WTC11 (cell line): ENCODE data around the gene ITSN1. TPM values are rescaled to one million over a fixed set of nuclear protein-coding genes. Genes with fewer than 3 reads are reported as not detected.

Source experiments
- ATAC-seq: fragments of 200-7000 bp; cut with Tn5 transposase; 2 replicates; pipeline ENCODE4 v1.10.0; 2021; ENCODE audit warnings: mild to moderate bottlenecking, moderate library complexity
- CTCF ChIA-PET: fragments of 300-600 bp; sonication (Branson Sonifier 250); formaldehyde crosslinking; loops from one replicate; lab custom pipeline; 2021; ENCODE audit warnings: antibody characterized with exemption; lab: Charles Lee
- POLR2A ChIA-PET: fragments of 350-600 bp; sonication (Branson Sonifier 250); formaldehyde crosslinking; loops from one replicate; lab custom pipeline; 2021; ENCODE audit warnings: antibody characterized with exemption; lab: Charles Lee
- DNase-seq: peaks from one replicate; pipeline ENCODE4 v3.0.0; 2021; ENCODE audit warnings: low spot score
- H3K27ac Mint-ChIP-seq: 2 replicates; pipeline ENCODE4 v1.8.0; 2021; ENCODE audit warnings: mixed read lengths
- H3K27me3 Mint-ChIP-seq: 2 replicates; pipeline ENCODE4 v1.8.0; 2021; ENCODE audit warnings: low read depth, mild to moderate bottlenecking, moderate library complexity, mixed read lengths
- H3K36me3 Mint-ChIP-seq: 2 replicates; pipeline ENCODE4 v1.8.0; 2021; ENCODE audit warnings: mixed read lengths
- H3K4me1 Mint-ChIP-seq: 2 replicates; pipeline ENCODE4 v1.8.0; 2022; ENCODE audit warnings: mixed read lengths
- H3K4me3 Mint-ChIP-seq: 2 replicates; pipeline ENCODE4 v1.8.0; 2021; ENCODE audit warnings: mild to moderate bottlenecking, moderate library complexity, mixed read lengths
- H3K9me3 Mint-ChIP-seq: 2 replicates; pipeline ENCODE4 v1.8.0; 2021; ENCODE audit warnings: mixed read lengths
- ATF3 ChIP-seq: sonication (generic); formaldehyde crosslinking; conservative IDR thresholded peaks from 2 replicates; pipeline ENCODE4 v1.8.1; 2022; ENCODE audit warnings: mild to moderate bottlenecking, missing genetic modification reagents
- CTCF ChIP-seq: fragments of 200-600 bp; IDR thresholded peaks from 2 replicates; pipeline ENCODE4 v1.8.0; 2022; ENCODE audit warnings: antibody characterized with exemption
- ELF4 ChIP-seq: sonication (generic); formaldehyde crosslinking; IDR thresholded peaks from 2 replicates; pipeline ENCODE4 v1.8.1; 2022; ENCODE audit warnings: low read depth, mild to moderate bottlenecking, moderate library complexity, missing genetic modification reagents
- FOXP4 ChIP-seq: sonication (generic); formaldehyde crosslinking; IDR thresholded peaks from 2 replicates; pipeline ENCODE4 v1.8.0; 2022; ENCODE audit warnings: mild to moderate bottlenecking, missing genetic modification reagents
- GTF2I ChIP-seq: fragments of 250-450 bp; sonication (Bioruptor Pico); conservative IDR thresholded peaks from 2 replicates; pipeline ENCODE4 v1.4.0; 2021; ENCODE audit warnings: mild to moderate bottlenecking
- IRF2 ChIP-seq: sonication (generic); formaldehyde crosslinking; IDR thresholded peaks from 2 replicates; pipeline ENCODE4 v1.8.0; 2022; ENCODE audit warnings: low read depth, missing genetic modification reagents, borderline replicate concordance
- JUN ChIP-seq: sonication (generic); formaldehyde crosslinking; IDR thresholded peaks from 2 replicates; pipeline ENCODE4 v1.8.0; 2023; ENCODE audit warnings: mild to moderate bottlenecking, missing genetic modification reagents
- MLX ChIP-seq: sonication (generic); formaldehyde crosslinking; IDR thresholded peaks from 2 replicates; pipeline ENCODE4 v1.8.1; 2023; ENCODE audit warnings: mild to moderate bottlenecking, missing genetic modification reagents, moderate library complexity
- NR2C2 ChIP-seq: sonication (generic); formaldehyde crosslinking; IDR thresholded peaks from 2 replicates; pipeline ENCODE4 v1.8.0; 2022; ENCODE audit warnings: mild to moderate bottlenecking, missing genetic modification reagents
- SMAD3 ChIP-seq: sonication (generic); formaldehyde crosslinking; IDR thresholded peaks from 2 replicates; pipeline ENCODE4 v1.8.0; 2022; ENCODE audit warnings: missing genetic modification reagents, mild to moderate bottlenecking, borderline replicate concordance
- TEAD1 ChIP-seq: sonication (generic); formaldehyde crosslinking; IDR thresholded peaks from 2 replicates; pipeline ENCODE4 v1.8.0; 2022; ENCODE audit warnings: mild to moderate bottlenecking, missing genetic modification reagents
- ZNF232 ChIP-seq: sonication (generic); formaldehyde crosslinking; IDR thresholded peaks from 2 replicates; pipeline ENCODE4 v1.8.0; 2022; ENCODE audit warnings: mild to moderate bottlenecking, missing genetic modification reagents
- ZNF317 ChIP-seq: sonication (generic); formaldehyde crosslinking; IDR thresholded peaks from 2 replicates; pipeline ENCODE4 v1.8.1; 2023; ENCODE audit warnings: low read depth, mild to moderate bottlenecking, moderate library complexity, missing genetic modification reagents, borderline replicate concordance
- ZNF425 ChIP-seq: fragments of 250-450 bp; sonication (Bioruptor Pico); conservative IDR thresholded peaks from 2 replicates; pipeline ENCODE4 v1.9.0; 2021; ENCODE audit warnings: mild to moderate bottlenecking
- total RNA-seq: library from RNA; stranded (reverse); gene quantifications from 3 replicates; pipeline ENCODE4 v1.2.3, GENCODE V29; 2021

The ITSN1 gene
- total RNA-seq, 1 experiment from 2014 or later = 69.6 TPM

- TF ChIP-seq MLX (CRISPR knock-in tag) (no peak), ELF4 (CRISPR knock-in tag) (no peak), FOXP4 (CRISPR knock-in tag) (no peak)
Observed at GRCh38 chr21:33884376-33885171, 242.3 kb downstream of the ITSN1 start (continued).

- ATAC-seq = no peak
- H3K9me3 Mint-ChIP-seq = no peaks in the 10 kb centered on the region
- TF ChIP-seq ZNF232 (no peak), ELF4 (CRISPR knock-in tag) (no peak), TEAD1 (CRISPR knock-in tag) (no peak), SMAD3 (CRISPR knock-in tag) (no peak), IRF2 (CRISPR knock-in tag) (no peak), MLX (CRISPR knock-in tag) (no peak), JUN (no peak), ATF3 (CRISPR knock-in tag) (no peak)
- TF ChIP-seq, all 79 proteins: peak for 0
- peaks cover 17% of the 10 kb centered on the region for H3K4me1 Mint-ChIP-seq
- no peak for DNase-seq
- H3K4me3 Mint-ChIP-seq = no peak overlapping the region
- H3K27ac Mint-ChIP-seq = no peak overlapping the region; the same call in 1 of the 2 replicates
- no peaks in the 10 kb centered on the region for H3K36me3 Mint-ChIP-seq
- CTCF ChIA-PET = interaction anchor here (1.2 kb wide), 1 partner anchor 279 kb away, joined by 3 read pairs; no protein-coding TSS in a partner anchor
- POLR2A ChIA-PET = no interaction called here
- no peaks in the 10 kb centered on the region; the same call in 1 of the 2 replicates for H3K27me3 Mint-ChIP-seq
Observed at GRCh38 chr21:33885172-33885514, 242.8 kb downstream of the ITSN1 start.

GRCh38 chr21:33886321-33886720 is 244.0 kb downstream of the ITSN1 start:
- H3K9me3 Mint-ChIP-seq = no peaks in the 10 kb centered on the region
- no peak overlapping the region for H3K4me3 Mint-ChIP-seq
- H3K4me1 Mint-ChIP-seq = peaks cover 17% of the 10 kb centered on the region
- TF ChIP-seq ZNF317 (CRISPR knock-in tag) (no peak), GTF2I (CRISPR knock-in tag) (no peak), TEAD1 (CRISPR knock-in tag) (no peak), ZNF425 (no peak), CTCF (no peak), NR2C2 (CRISPR knock-in tag) (no peak)
- H3K36me3 Mint-ChIP-seq = no peaks in the 10 kb centered on the region
- DNase-seq (no peak), ATAC-seq (no peak)
- CTCF ChIA-PET = interaction anchor here (1.2 kb wide), 1 partner anchor 281 kb away, joined by 3 read pairs; no protein-coding TSS in a partner anchor
- no peaks in the 10 kb centered on the region; the same call in 1 of the 2 replicates for H3K27me3 Mint-ChIP-seq
- no peak overlapping the region for H3K27ac Mint-ChIP-seq
- POLR2A ChIA-PET = no interaction called here
